Measurements from ENCODE around the gene SYNPO2. TPM values are rescaled to one million over a fixed set of nuclear protein-coding genes. Genes with fewer than 3 reads are reported as not detected.

SYNPO2 gene
- total and polyA plus RNA-seq, 2 of the 8 experiments (the other 6 are each of a cell fraction or from before 2014, with no cell fraction given), result 0.50 to 4.2 TPM

- Histone ChIP-seq H3K4me2 (ENCODE audit: insufficient read depth in 1 of 2, low read depth in 2 of 2, low read length in 2 of 2) (no peak overlapping the region), H4K20me1 (replicated peaks in 1 of 2; ENCODE audit: control insufficient read depth in 1 of 2, insufficient read depth in 2 of 2, low read length in 2 of 2) (no peaks in the 10 kb centered on the region), H3K27me3 (replicated peaks in 1 of 4; ENCODE audit: control insufficient read depth in 3 of 4, extremely low read depth in 1 of 4, insufficient read depth in 3 of 4, low read length in 3 of 4) (no peaks in the 10 kb centered on the region), H3K18ac (ENCODE audit: extremely low read depth, low read length) (no peak overlapping the region), H4K8ac (ENCODE audit: extremely low read depth, insufficient read depth, low read length) (no peak overlapping the region), H3K23ac (ENCODE audit: insufficient read length) (no peak overlapping the region), H3K27ac (ENCODE audit: low read depth, low read length) (no peak overlapping the region), H4K5ac (ENCODE audit: insufficient read length, low read depth, low read length) (no peak overlapping the region), H2BK5ac (ENCODE audit: low read depth, low read length) (no peak overlapping the region), H2BK20ac (ENCODE audit: low read length) (no peak overlapping the region), H3K79me1 (ENCODE audit: low read depth, low read length) (no peaks in the 10 kb centered on the region), H2AK5ac (ENCODE audit: low read depth, low read length) (no peak overlapping the region), H3K4me1 (replicated peaks in 1 of 4; ENCODE audit: control insufficient read depth in 3 of 4, insufficient read depth in 4 of 4, low read length in 3 of 4) (peaks cover 0 to 5% (median 0%) of the 10 kb centered on the region in 4 experiments; a peak in 1 of 7 replicates), H2AFZ (ENCODE audit: low read length) (no peak overlapping the region), H4K91ac (replicated peaks; ENCODE audit: insufficient read length, low read length) (no peak overlapping the region), H3K14ac (ENCODE audit: insufficient read length) (no peak overlapping the region), H3K9me3 (ENCODE audit: insufficient read depth in 2 of 2, low read depth in 1 of 2, low read length in 1 of 2) (no peaks in the 10 kb centered on the region), H3K79me2 (ENCODE audit: control insufficient read depth in 1 of 2, insufficient read depth in 2 of 2, low read length in 2 of 2) (no peaks in the 10 kb centered on the region), H3K23me2 (ENCODE audit: low read depth, low read length) (no peaks in the 10 kb centered on the region), H3K36me3 (ENCODE audit: control insufficient read depth in 2 of 4, insufficient read depth in 4 of 4, low read length in 3 of 4) (no peaks in the 10 kb centered on the region), H2BK120ac (replicated peaks; ENCODE audit: low read depth, low read length) (no peak overlapping the region), H3K4me3 (ENCODE audit: extremely low read depth in 1 of 4, insufficient read depth in 2 of 4, low read depth in 3 of 4, low read length in 4 of 4) (no peak overlapping the region), H3K56ac (replicated peaks; ENCODE audit: insufficient read length, low read depth, low read length) (no peak overlapping the region), H2BK12ac (ENCODE audit: low read depth, low read length) (no peak overlapping the region), H3K9ac (replicated peaks in 1 of 4; ENCODE audit: extremely low read depth in 1 of 4, low read depth in 3 of 4, low read length in 3 of 4) (no peak overlapping the region), H3K4ac (replicated peaks; ENCODE audit: insufficient read length, low read depth, low read length) (no peak overlapping the region), H2BK15ac (ENCODE audit: low read length) (no peak overlapping the region)
- ChIA-PET POLR2A (ENCODE audit: partially characterized antibody) (no interaction called here), CTCF (ENCODE audit: partially characterized antibody) (interaction anchor here (3.1 kb wide), 1 partner anchor 11 kb away, joined by 7 read pairs; no protein-coding TSS in a partner anchor)
- 89% methylated on average over 1 of the region's 1 CpG; no CpG with 5 or more reads in 1 of the 2 experiments for WGBS, 2 experiments (ENCODE audit: extremely low coverage in 1 of 2, insufficient coverage in 1 of 2, insufficient read length in 1 of 2, insufficient replicate concordance in 2 of 2, low coverage in 1 of 2, low lambda C conversion rate in 2 of 2, missing lambda C conversion rate in 1 of 2)
- no peak for FAIRE-seq
- no peak for DNase-seq (ENCODE audit: low read depth in 1 of 2, low spot score in 2 of 2)
- TF ChIP-seq RBBP5 (IDR thresholded peaks at IDR 0.05; ENCODE audit: borderline replicate concordance, low read depth, low read length), result no peak
- TF ChIP-seq, protein P1, sequence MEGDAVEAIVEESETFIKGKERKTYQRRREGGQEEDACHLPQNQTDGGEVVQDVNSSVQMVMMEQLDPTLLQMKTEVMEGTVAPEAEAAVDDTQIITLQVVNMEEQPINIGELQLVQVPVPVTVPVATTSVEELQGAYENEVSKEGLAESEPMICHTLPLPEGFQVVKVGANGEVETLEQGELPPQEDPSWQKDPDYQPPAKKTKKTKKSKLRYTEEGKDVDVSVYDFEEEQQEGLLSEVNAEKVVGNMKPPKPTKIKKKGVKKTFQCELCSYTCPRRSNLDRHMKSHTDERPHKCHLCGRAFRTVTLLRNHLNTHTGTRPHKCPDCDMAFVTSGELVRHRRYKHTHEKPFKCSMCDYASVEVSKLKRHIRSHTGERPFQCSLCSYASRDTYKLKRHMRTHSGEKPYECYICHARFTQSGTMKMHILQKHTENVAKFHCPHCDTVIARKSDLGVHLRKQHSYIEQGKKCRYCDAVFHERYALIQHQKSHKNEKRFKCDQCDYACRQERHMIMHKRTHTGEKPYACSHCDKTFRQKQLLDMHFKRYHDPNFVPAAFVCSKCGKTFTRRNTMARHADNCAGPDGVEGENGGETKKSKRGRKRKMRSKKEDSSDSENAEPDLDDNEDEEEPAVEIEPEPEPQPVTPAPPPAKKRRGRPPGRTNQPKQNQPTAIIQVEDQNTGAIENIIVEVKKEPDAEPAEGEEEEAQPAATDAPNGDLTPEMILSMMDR (IDR thresholded peaks at IDR 0.05; ENCODE audit: control extremely low read depth in 1 of 3, insufficient read depth in 1 of 3, low read depth in 1 of 3, low read length in 3 of 3), result no peak
- no peak for TF ChIP-seq SRF (IDR thresholded peaks at IDR 0.05; ENCODE audit: low read depth, low read length)
- TF ChIP-seq CBX8 (IDR thresholded peaks at IDR 0.05; ENCODE audit: borderline replicate concordance, low read depth, low read length), result no peak
- no peak for TF ChIP-seq CHD1 (IDR thresholded peaks at IDR 0.05; ENCODE audit: low read depth, low read length)
- TF ChIP-seq GTF2F1 (IDR thresholded peaks at IDR 0.05; ENCODE audit: borderline replicate concordance, low read depth, low read length), result no peak
- no peak for TF ChIP-seq NANOG (IDR thresholded peaks at IDR 0.05; ENCODE audit: insufficient read depth, low read depth, low read length, poor library complexity, severe bottlenecking)
- TF ChIP-seq TEAD4 (IDR thresholded peaks at IDR 0.05; ENCODE audit: low read depth, low read length), result no peak
- no peak for TF ChIP-seq CTBP2 (IDR thresholded peaks at IDR 0.05; ENCODE audit: borderline replicate concordance, insufficient read depth, insufficient read length, low read length)
These were observed 103.5 kb downstream of the SYNPO2 start for GRCh38 chr4:118992149-118992548.

Data from H1 (cell line).